ENCODE measurements around the gene DIS3L2. TPM values are rescaled to one million over a fixed set of nuclear protein-coding genes. Genes with fewer than 3 reads are reported as not detected.

DIS3L2 gene
- total RNA-seq, 4 donors from 2014 or later: 40.6 to 105 (median 43.9) TPM

DNA sequence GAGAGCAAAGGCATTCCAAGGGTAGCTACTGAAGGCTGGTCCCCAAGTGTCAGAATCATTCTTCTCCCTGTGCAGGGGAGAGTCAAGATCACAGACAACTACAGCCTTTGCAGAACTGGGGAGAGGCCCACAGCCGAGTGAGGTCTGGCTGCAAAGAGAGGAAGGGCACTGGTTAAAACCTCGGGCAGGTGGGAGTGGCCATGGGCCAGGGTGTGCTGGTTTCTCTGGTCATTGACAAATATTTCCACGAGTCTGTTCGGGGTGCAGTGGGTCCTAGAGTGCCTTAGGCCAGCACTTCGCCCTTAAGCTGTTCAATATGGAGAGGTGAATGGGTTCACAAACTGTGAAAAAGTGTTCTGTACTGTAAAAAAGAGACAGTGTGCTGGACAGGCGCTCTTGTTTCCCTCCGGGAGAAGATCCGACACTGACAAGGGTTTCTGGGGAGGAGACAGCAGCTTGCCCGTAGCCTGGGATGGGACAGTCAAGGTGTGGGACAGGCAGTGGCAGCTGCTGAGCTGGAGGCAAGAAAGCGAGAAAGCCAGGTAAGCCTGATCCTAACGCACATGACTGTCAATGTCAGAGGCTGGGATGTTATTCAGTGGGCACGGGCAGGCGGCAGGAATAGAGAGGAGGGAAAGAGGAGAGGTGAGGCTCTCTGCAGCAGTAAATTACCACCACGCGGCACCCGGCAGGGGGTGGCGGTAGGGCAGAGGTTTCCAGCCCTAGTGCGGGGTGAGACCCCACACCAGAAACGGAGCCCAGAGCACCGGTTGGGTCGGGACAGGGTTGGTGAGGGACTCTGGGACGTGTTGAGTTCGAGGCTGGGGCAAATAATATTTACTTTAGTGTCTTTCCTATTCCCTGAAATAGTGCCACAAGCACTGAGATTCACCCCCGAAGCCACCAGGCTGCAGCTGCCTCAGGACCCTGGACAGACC is 37.3 kb upstream of the DIS3L2 start:
- H3K9me3 ChIP-seq: no peaks in the 10 kb centered on the region
- no peak overlapping the region for H3K4me3 ChIP-seq
- no peak overlapping the region for H3K27ac ChIP-seq
- TF ChIP-seq POLR2A (IDR thresholded peaks at IDR 0.05): no peak
- TF ChIP-seq EP300 (IDR thresholded peaks at IDR 0.05): no peak
- TF ChIP-seq, protein P1, sequence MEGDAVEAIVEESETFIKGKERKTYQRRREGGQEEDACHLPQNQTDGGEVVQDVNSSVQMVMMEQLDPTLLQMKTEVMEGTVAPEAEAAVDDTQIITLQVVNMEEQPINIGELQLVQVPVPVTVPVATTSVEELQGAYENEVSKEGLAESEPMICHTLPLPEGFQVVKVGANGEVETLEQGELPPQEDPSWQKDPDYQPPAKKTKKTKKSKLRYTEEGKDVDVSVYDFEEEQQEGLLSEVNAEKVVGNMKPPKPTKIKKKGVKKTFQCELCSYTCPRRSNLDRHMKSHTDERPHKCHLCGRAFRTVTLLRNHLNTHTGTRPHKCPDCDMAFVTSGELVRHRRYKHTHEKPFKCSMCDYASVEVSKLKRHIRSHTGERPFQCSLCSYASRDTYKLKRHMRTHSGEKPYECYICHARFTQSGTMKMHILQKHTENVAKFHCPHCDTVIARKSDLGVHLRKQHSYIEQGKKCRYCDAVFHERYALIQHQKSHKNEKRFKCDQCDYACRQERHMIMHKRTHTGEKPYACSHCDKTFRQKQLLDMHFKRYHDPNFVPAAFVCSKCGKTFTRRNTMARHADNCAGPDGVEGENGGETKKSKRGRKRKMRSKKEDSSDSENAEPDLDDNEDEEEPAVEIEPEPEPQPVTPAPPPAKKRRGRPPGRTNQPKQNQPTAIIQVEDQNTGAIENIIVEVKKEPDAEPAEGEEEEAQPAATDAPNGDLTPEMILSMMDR (IDR thresholded peaks at IDR 0.05): no peak
- no peak for TF ChIP-seq POLR2AphosphoS5 (IDR thresholded peaks at IDR 0.05)
- H3K27me3 ChIP-seq: peaks cover 68% of the 10 kb centered on the region
- no peaks in the 10 kb centered on the region for H3K36me3 ChIP-seq
- WGBS: 83% methylated on average over 24 of the region's 24 CpGs
- peaks cover 25% of the 10 kb centered on the region for H3K4me1 ChIP-seq
- DNase-seq (ENCODE audit: low spot score in 2 of 2): no peak

DNA sequence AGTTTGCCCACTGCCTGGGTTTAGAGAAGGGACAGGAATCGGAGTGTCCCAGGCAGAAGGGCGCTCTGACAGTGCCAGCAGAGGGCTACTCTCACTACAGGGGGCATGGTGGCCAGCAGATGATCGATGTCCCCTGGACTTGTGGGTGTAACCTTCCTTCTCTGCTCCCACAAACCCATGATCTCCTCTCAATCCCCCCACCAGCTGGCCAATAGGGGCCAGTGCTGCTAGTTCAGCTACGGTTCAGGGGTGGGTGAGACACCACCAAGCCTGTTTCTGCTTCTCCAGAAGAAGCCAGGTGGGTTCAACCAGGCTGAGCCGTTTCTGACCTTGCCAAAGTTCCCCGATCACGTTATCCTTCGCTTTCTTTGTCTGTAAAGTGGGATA is 36.6 kb upstream of the DIS3L2 start:
- peaks cover 74% of the 10 kb centered on the region for H3K27me3 ChIP-seq
- TF ChIP-seq POLR2AphosphoS5 (IDR thresholded peaks at IDR 0.05): no peak
- TF ChIP-seq, protein P1 (IDR thresholded peaks at IDR 0.05): no peak
- no peak for TF ChIP-seq EP300 (IDR thresholded peaks at IDR 0.05)
- TF ChIP-seq POLR2A (IDR thresholded peaks at IDR 0.05): no peak
- no peaks in the 10 kb centered on the region for H3K9me3 ChIP-seq
- H3K27ac ChIP-seq: no peak overlapping the region
- 66% methylated on average over 4 of the region's 8 CpGs for WGBS
- H3K36me3 ChIP-seq: no peaks in the 10 kb centered on the region
- no peak for DNase-seq (ENCODE audit: low spot score in 2 of 2)
- H3K4me1 ChIP-seq: peaks cover 25% of the 10 kb centered on the region
- peak overlapping the region; percentile 51 for H3K4me3 ChIP-seq

DNA sequence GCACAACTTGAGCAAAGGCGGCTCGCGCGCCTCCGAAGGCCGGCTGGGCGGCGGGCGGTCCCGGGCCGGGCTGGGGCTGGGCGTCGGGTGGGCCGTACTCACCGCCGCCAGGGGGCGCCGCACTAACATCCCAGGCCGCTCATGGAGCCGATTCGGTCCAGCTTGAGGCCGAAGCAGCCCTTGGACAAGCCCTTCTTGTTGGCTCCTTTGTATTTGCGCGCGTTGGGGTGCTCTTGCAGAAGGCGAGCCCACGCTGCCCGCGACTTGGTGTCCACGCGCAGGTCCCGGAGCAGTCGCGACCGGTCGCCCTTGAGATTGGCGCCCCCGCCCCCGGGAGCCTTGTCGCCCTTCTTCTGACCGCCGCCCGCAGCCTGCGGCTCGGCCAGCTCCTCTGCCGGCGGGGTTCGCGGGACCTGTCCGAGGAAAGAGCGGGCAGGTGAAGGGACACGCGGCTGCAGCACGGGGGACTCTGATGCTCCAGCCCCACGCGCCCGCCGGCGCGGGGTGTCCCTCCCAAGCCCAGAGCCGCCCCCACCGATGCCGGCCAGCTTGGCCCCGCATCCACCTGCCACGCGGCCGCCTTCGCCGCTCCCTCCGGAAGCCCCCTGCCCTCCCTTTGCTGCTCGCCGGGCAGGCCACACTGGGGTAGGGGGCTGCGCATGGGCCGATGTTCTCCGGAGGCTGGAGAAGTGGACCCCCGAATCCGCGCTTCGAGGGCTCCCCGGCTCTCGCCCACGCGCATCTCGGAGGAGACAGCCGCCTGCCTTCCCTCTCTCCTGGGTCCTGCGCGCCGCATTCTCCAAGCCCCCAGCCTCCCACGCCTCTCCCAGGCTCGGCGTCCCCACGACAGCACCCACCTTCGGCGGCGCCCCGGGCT is 36.0 kb upstream of the DIS3L2 start:
- peak; percentile 81 to 87 for DNase-seq (ENCODE audit: low spot score in 2 of 2)
- Histone ChIP-seq H3K27me3 (peaks cover 79% of the 10 kb centered on the region), H3K4me1 (peaks cover 25% of the 10 kb centered on the region), H3K27ac (no peak overlapping the region), H3K4me3 (peak overlapping the region; percentile 51), H3K36me3 (no peaks in the 10 kb centered on the region), H3K9me3 (no peaks in the 10 kb centered on the region)
- TF ChIP-seq POLR2AphosphoS5 (IDR thresholded peaks at IDR 0.05): no peak
- TF ChIP-seq, protein P1 (IDR thresholded peaks at IDR 0.05): peak; percentile 78 to 91
- 0% methylated on average over 1 of the region's 96 CpGs for WGBS

DNA sequence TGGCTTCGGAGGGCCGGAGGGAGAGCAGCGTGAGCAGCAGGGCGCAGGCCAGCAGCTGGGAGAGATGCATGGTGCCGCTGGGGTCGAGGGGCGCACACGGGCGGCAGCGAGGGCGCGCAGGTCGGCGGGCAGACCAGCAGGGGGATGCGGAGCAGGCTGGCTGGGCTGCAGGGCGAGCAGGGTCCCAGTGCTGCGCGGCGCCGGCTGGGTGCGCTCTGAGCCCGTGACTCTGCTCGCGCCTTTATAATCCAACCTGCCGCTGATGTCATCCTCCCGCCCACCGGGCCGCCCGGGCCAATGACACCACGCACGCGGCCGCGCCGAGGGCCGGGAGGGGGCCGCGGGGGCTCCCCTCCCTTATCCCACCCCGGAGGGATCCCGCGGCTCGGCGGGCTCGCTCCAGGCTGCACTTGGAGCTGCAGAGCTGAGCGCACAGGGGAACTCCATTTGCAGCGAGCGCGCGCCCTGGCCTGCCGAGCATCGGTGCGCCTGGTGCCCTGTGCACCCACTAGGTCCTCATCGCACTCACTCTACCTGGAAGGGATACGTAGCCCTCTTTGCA is 35.3 kb upstream of the DIS3L2 start, which contains the start of gene NPPC:
TSS of gene NPPC (minus strand) at position 217 of the 562 bp plus-strand sequence. CDS start at position 70, 147 bp downstream.
- H3K36me3 ChIP-seq: no peaks in the 10 kb centered on the region
- H3K9me3 ChIP-seq: no peaks in the 10 kb centered on the region
- peaks cover 84% of the 10 kb centered on the region for H3K27me3 ChIP-seq
- TF ChIP-seq POLR2AphosphoS5 (IDR thresholded peaks at IDR 0.05): no peak
- TF ChIP-seq POLR2A (IDR thresholded peaks at IDR 0.05): no peak
- TF ChIP-seq, protein P1 (IDR thresholded peaks at IDR 0.05): peak in 1 of 2 donors; percentile 36
- no peak within 1 kb of the TSS for H3K27ac ChIP-seq
- DNase-seq (ENCODE audit: low spot score in 2 of 2): peak; percentile 47 to 75
- peak within 1 kb of the TSS; percentile 51 for H3K4me3 ChIP-seq
- peaks cover 25% of the 10 kb centered on the region for H3K4me1 ChIP-seq
- 0% methylated on average over 5 of the region's 54 CpGs for WGBS
